Prostate gland (tissue), 2 donors: ENCODE data around the gene ZDHHC11. TPM values are rescaled to one million over a fixed set of nuclear protein-coding genes. Genes with fewer than 3 reads are reported as not detected.

Source experiments
- DNase-seq: peaks from one replicate; pipeline ENCODE4 v3.0.0-alpha.2; 2019; ENCODE audit warnings: low spot score
- H3K27ac ChIP-seq, 2 donors: fragments of 200-600 bp; sonication (generic); 2 replicates each; pipeline ENCODE4 v1.5.1; 2017 to 2019
- H3K27me3 ChIP-seq: fragments of 200-600 bp; sonication (generic); replicated peaks from 2 replicates; pipeline ENCODE4 v1.5.1; 2019; ENCODE audit not compliant: insufficient read depth
- H3K36me3 ChIP-seq, 2 donors: fragments of 200-600 bp; sonication (generic); 1 replicate in 1 of 2; 2 replicates in 1 of 2; pipeline versions ENCODE4 v1.5.1 to v1.8.1; 2017 to 2019
- H3K4me1 ChIP-seq: fragments of 200-600 bp; sonication (generic); replicated peaks from 2 replicates; pipeline ENCODE4 v1.5.1; 2019
- H3K4me3 ChIP-seq, 2 donors: fragments of 200-600 bp; sonication (generic); 2 replicates each; pipeline ENCODE4 v1.5.1; 2017 to 2019
- H3K9me3 ChIP-seq: fragments of 200-600 bp; sonication (generic); 2 replicates; pipeline ENCODE4 v1.5.1; 2017
- CTCF ChIP-seq, 4 experiments: fragments of 200-600 bp in 2 of 4; fragments of 450-650 bp in 2 of 4; sonication (generic) in 2 of 4; IDR thresholded peaks; 1 replicate in 3 of 4; 2 replicates in 1 of 4; pipeline ENCODE4 v1.5.1; 2016 to 2019; ENCODE audit warnings: antibody characterized with exemption in 4 of 4, mild to moderate bottlenecking in 2 of 4, moderate library complexity in 2 of 4
- POLR2A ChIP-seq: fragments of 450-650 bp; IDR thresholded peaks from one replicate; pipeline ENCODE4 v1.6.1; 2016; ENCODE audit warnings: antibody characterized with exemption, mild to moderate bottlenecking
- POLR2AphosphoS5 ChIP-seq: sonication (generic); formaldehyde crosslinking; IDR thresholded peaks from one replicate; pipeline ENCODE4 v1.6.1; 2017; ENCODE audit warnings: antibody characterized with exemption
- WGBS: methylation state at CpG from one replicate; pipeline ENCODE4 v1.1.5; 2018; 5-methylcytosine and 5-hydroxymethylcytosine counted together
- intact Hi-C: fragments of 100-400 bp; cut with DNase I; formaldehyde crosslinking; loops from one replicate; pipeline ENCODE4 v1.14.2; 2022
- total RNA-seq, 2 donors: library from RNA; depleted of rRNA; stranded (reverse); fragments of >200 nt; gene quantifications; one replicate each; pipeline ENCODE4 v1.1.0, GENCODE V29; 2016

The ZDHHC11 gene
- total RNA-seq, 2 donors from 2014 or later = 1.2 to 9.8 TPM

GRCh38 chr5:884345-885126, 33.8 kb upstream of the ZDHHC11 start:
- no peak for DNase-seq
- H3K27ac ChIP-seq = no peak overlapping the region
- H3K27me3 ChIP-seq = no peaks in the 10 kb centered on the region
- H3K4me3 ChIP-seq = no peak overlapping the region
- peaks cover 28 to 32% of the 10 kb centered on the region in 2 donors for H3K36me3 ChIP-seq
- H3K4me1 ChIP-seq = no peaks in the 10 kb centered on the region
- intact Hi-C loops = no loop called here
- H3K9me3 ChIP-seq = no peaks in the 10 kb centered on the region
- no peak for TF ChIP-seq CTCF (IDR thresholded peaks at IDR 0.05)
- WGBS = 87% methylated on average over 16 of the region's 16 CpGs

GRCh38 chr5:883475-884181, 32.8 kb upstream of the ZDHHC11 start:
- TF ChIP-seq POLR2AphosphoS5 = no peak
- TF ChIP-seq POLR2A = no peak
- no peak for TF ChIP-seq CTCF (IDR thresholded peaks at IDR 0.05)
- intact Hi-C loops = no loop called here
- H3K27me3 ChIP-seq = no peaks in the 10 kb centered on the region
- peaks cover 28 to 32% of the 10 kb centered on the region in 2 donors for H3K36me3 ChIP-seq
- WGBS = 92% methylated on average over 29 of the region's 29 CpGs
- H3K9me3 ChIP-seq = no peaks in the 10 kb centered on the region
- no peak for DNase-seq
- H3K4me3 ChIP-seq = no peak overlapping the region
- no peak overlapping the region for H3K27ac ChIP-seq
- no peaks in the 10 kb centered on the region for H3K4me1 ChIP-seq

GRCh38 chr5:882253-883183, 31.7 kb upstream of the ZDHHC11 start:
- H3K36me3 ChIP-seq = peaks cover 25 to 39% of the 10 kb centered on the region in 2 donors
- intact Hi-C loops = no loop called here
- WGBS = 90% methylated on average over 33 of the region's 33 CpGs
- no peaks in the 10 kb centered on the region for H3K27me3 ChIP-seq
- TF ChIP-seq POLR2A (no peak), CTCF (IDR thresholded peaks at IDR 0.05) (no peak), POLR2AphosphoS5 (no peak)
- no peak overlapping the region for H3K4me3 ChIP-seq
- no peaks in the 10 kb centered on the region for H3K9me3 ChIP-seq
- no peak for DNase-seq
- no peak overlapping the region for H3K27ac ChIP-seq
- H3K4me1 ChIP-seq = no peaks in the 10 kb centered on the region

- DNase-seq = no peak
- Histone ChIP-seq H3K4me3 (no peak overlapping the region), H3K4me1 (no peaks in the 10 kb centered on the region), H3K27me3 (no peaks in the 10 kb centered on the region), H3K27ac (no peak overlapping the region), H3K9me3 (no peaks in the 10 kb centered on the region), H3K36me3 (peaks cover 18 to 37% of the 10 kb centered on the region in 2 donors)
- TF ChIP-seq CTCF (IDR thresholded peaks at IDR 0.05) (no peak), POLR2A (no peak), POLR2AphosphoS5 (no peak)
- intact Hi-C loops = no loop called here
- WGBS = 92% methylated on average over 12 of the region's 12 CpGs
These were observed 30.8 kb upstream of the ZDHHC11 start for GRCh38 chr5:881551-881935.
